Kidney (tissue), 14 donors: ENCODE measurements around the gene PRKCE. TPM values are rescaled to one million over a fixed set of nuclear protein-coding genes. Genes with fewer than 3 reads are reported as not detected.
A peak's percentile ranks its signal among the peaks of the same experiment; 100 is the strongest.

Source experiments
- DNase-seq, 5 donors: peaks; one replicate each; pipeline ENCODE4 v3.0.0-alpha.2; 2013 to 2020
- FAIRE-seq: peaks from 2 replicates; lab custom pipeline; 2012; peaks lifted over from hg19 to GRCh38; lab: Jason Lieb, UNC
- H3K27ac ChIP-seq, 2 donors: one replicate each; pipeline ENCODE4 v1.7.0; 2013; ENCODE audit warnings: low read depth in 2 of 2, low read length in 2 of 2, inconsistent platforms in 1 of 2
- H3K27me3 ChIP-seq: one replicate; pipeline ENCODE4 v1.7.1; 2013; ENCODE audit warnings: low read length, inconsistent platforms; ENCODE audit not compliant: control insufficient read depth, insufficient read depth
- H3K36me3 ChIP-seq, 3 donors: one replicate each; pipeline versions ENCODE4 v1.7.0 to v1.7.1; 2013; ENCODE audit warnings: low read length in 3 of 3, control low read depth in 1 of 3, inconsistent platforms in 1 of 3; ENCODE audit not compliant: insufficient read depth in 3 of 3, control insufficient read depth in 2 of 3
- H3K4me1 ChIP-seq, 3 donors: one replicate each; pipeline versions ENCODE4 v1.7.0 to v1.7.1; 2013; ENCODE audit warnings: low read length in 3 of 3, inconsistent platforms in 1 of 3, low read depth in 1 of 3; ENCODE audit not compliant: control insufficient read depth in 2 of 3, insufficient read depth in 2 of 3
- H3K4me3 ChIP-seq, 3 donors: one replicate each; pipeline versions ENCODE4 v1.7.0 to v1.8.1; 2013; ENCODE audit warnings: low read length in 3 of 3, control low read depth in 1 of 3, inconsistent platforms in 1 of 3
- H3K9ac ChIP-seq, 3 donors: one replicate each; pipeline versions ENCODE4 v1.7.0 to v1.7.1; 2013; ENCODE audit warnings: low read length in 3 of 3, control low read depth in 1 of 3, inconsistent platforms in 1 of 3
- H3K9me3 ChIP-seq, 3 donors: one replicate each; pipeline versions ENCODE4 v1.7.0 to v1.7.1; 2013; ENCODE audit warnings: low read length in 3 of 3, control low read depth in 1 of 3, inconsistent platforms in 1 of 3; ENCODE audit not compliant: control insufficient read depth in 2 of 3, insufficient read depth in 1 of 3
- CTCF ChIP-seq: IDR thresholded peaks from 3 replicates; pipeline ENCODE4 v1.5.1; 2012; ENCODE audit warnings: mild to moderate bottlenecking, moderate library complexity, borderline replicate concordance; ENCODE audit not compliant: insufficient read depth; ENCODE audit errors: extremely low read depth
- intact Hi-C: fragments of 100-400 bp; cut with DNase I; formaldehyde crosslinking; loops from one replicate; pipeline ENCODE4 v1.11.1; 2022
- polyA plus RNA-seq: library from polyadenylated mRNA; stranded (reverse); fragments of 350-450 nt; fragmentation: Illumina TruSeq; extraction: RNeasy Lipid Tissue Mini Kit (QIAGEN cat#74804); gene quantifications from one replicate; pipeline ENCODE4 v1.2.3, GENCODE V29; 2014; ENCODE audit warnings: low read depth, low replicate concordance; ENCODE audit not compliant: insufficient read depth
- total RNA-seq: library from RNA; stranded (reverse); fragmentation: NEBNext Ultra II Directional; extraction: Animal tissue kit (Norgen Biotek cat#: 25700); gene quantifications from one replicate; pipeline ENCODE4 v1.2.1, GENCODE V29; 2021
- donor health status: control.
- donor health status: control.
- donor health status: control.
- donor health status: control.
- donor health status: control.
- donor health status: DM: yes; HTN: yes; CAD: no.
- donor health status: Normal renal cell carcinoma (clear cell type).

PRKCE gene
- total and polyA plus RNA-seq, 2 donors from 2014 or later, result 11.1 to 27.3 TPM

- intact Hi-C loops, result no loop called here
- Histone ChIP-seq H3K27ac (no peak overlapping the region), H3K36me3 (peaks cover 0 to 4% (median 0%) of the 10 kb centered on the region in 3 donors), H3K27me3 (no peaks in the 10 kb centered on the region), H3K9me3 (no peaks in the 10 kb centered on the region), H3K9ac (no peak overlapping the region), H3K4me1 (peaks cover 0 to 2% (median 0%) of the 10 kb centered on the region in 3 donors), H3K4me3 (no peak overlapping the region)
- DNase-seq, result peak in 1 of 5 donors; percentile 8
- no peak for FAIRE-seq
- TF ChIP-seq CTCF, result no peak
Observed at GRCh38 chr2:46018773-46019591, 367.5 kb downstream of the PRKCE start.

GRCh38 chr2:46020416-46020815, 368.9 kb downstream of the PRKCE start:
- DNase-seq (no peak), FAIRE-seq (no peak)
- H3K27me3 ChIP-seq, result no peaks in the 10 kb centered on the region
- peaks cover 0 to 2% (median 0%) of the 10 kb centered on the region in 3 donors for H3K4me1 ChIP-seq
- intact Hi-C loops, result no loop called here
- no peak overlapping the region for H3K9ac ChIP-seq
- no peak overlapping the region for H3K4me3 ChIP-seq
- TF ChIP-seq CTCF, result no peak
- H3K36me3 ChIP-seq, result peaks cover 0 to 4% (median 0%) of the 10 kb centered on the region in 3 donors
- H3K9me3 ChIP-seq, result no peaks in the 10 kb centered on the region
- H3K27ac ChIP-seq, result no peak overlapping the region

- Histone ChIP-seq H3K4me1 (no peaks in the 10 kb centered on the region), H3K4me3 (no peak overlapping the region), H3K9me3 (no peaks in the 10 kb centered on the region), H3K27ac (no peak overlapping the region), H3K36me3 (peaks cover 0 to 4% (median 0%) of the 10 kb centered on the region in 3 donors), H3K9ac (no peak overlapping the region), H3K27me3 (no peaks in the 10 kb centered on the region)
- TF ChIP-seq CTCF, result no peak
- DNase-seq (peak in 1 of 5 donors; percentile 10), FAIRE-seq (no peak)
- intact Hi-C loops, result no loop called here
Observed at GRCh38 chr2:46023165-46023854, 371.8 kb downstream of the PRKCE start.
